ENCODE results near the gene SSH2.

DNA sequence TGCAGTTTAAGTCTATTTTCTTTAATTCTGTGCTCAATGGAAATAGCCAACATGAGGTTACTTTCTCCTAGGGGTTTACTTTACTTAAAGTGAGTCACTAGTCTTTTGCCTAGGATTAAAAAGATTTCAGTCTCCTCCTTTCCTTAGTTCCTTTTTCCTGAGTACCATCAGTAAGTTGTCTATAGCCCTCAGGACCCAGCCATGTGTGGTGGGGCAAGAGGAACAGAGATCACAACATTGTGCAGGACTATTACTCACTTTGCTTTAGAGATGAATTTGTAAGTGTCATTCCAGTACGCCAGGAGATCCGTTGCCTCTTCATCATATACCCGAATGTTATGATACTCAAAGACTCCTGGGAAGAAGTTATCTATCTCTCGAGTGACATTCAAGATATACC is 279.6 kb downstream of the SSH2 start:
- TF ChIP-seq POLR2A (IDR thresholded peaks at IDR 0.05), result no peak
- TF ChIP-seq, protein P1, sequence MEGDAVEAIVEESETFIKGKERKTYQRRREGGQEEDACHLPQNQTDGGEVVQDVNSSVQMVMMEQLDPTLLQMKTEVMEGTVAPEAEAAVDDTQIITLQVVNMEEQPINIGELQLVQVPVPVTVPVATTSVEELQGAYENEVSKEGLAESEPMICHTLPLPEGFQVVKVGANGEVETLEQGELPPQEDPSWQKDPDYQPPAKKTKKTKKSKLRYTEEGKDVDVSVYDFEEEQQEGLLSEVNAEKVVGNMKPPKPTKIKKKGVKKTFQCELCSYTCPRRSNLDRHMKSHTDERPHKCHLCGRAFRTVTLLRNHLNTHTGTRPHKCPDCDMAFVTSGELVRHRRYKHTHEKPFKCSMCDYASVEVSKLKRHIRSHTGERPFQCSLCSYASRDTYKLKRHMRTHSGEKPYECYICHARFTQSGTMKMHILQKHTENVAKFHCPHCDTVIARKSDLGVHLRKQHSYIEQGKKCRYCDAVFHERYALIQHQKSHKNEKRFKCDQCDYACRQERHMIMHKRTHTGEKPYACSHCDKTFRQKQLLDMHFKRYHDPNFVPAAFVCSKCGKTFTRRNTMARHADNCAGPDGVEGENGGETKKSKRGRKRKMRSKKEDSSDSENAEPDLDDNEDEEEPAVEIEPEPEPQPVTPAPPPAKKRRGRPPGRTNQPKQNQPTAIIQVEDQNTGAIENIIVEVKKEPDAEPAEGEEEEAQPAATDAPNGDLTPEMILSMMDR (IDR thresholded peaks at IDR 0.05), result no peak
- TF ChIP-seq POLR2AphosphoS5 (IDR thresholded peaks at IDR 0.05), result no peak
